MCF 10A (cell line): ENCODE results near the gene TFDP1. TPM values are rescaled to one million over a fixed set of nuclear protein-coding genes. Genes with fewer than 3 reads are reported as not detected.

Experiments used
- BruUV-seq: library from RNA; stranded (reverse); fragments of 400-500 nt; replicated peaks from 2 replicates; lab custom pipeline; 2021; lab: Mats Ljungman, UMichigan
- CTCF ChIA-PET: fragments of 300-600 bp; sonication (Branson Sonifier 250); formaldehyde crosslinking; extraction: SDS; loops from one replicate; lab custom pipeline; 2021; ENCODE audit warnings: antibody characterized with exemption, inconsistent platforms; lab: Yijun Ruan, JAX
- POLR2A ChIA-PET: fragments of 300-600, 350-650 bp; sonication (Branson Sonifier 250); formaldehyde crosslinking; extraction: SDS; loops from one replicate; lab custom pipeline; 2020; ENCODE audit warnings: antibody characterized with exemption, inconsistent platforms; lab: Yijun Ruan, JAX
- DNase-seq: peaks from one replicate; pipeline ENCODE4 v3.0.0-alpha.2; 2018; ENCODE audit not compliant: unreplicated experiment
- H3K27ac Mint-ChIP-seq: one replicate; pipeline ENCODE4 v1.8.0; 2022; ENCODE audit warnings: mild to moderate bottlenecking, low read depth, mixed read lengths; ENCODE audit not compliant: unreplicated experiment
- H3K27me3 Mint-ChIP-seq: one replicate; pipeline ENCODE4 v1.8.0; 2022; ENCODE audit warnings: mixed read lengths; ENCODE audit not compliant: insufficient read depth, unreplicated experiment
- H3K36me3 Mint-ChIP-seq: one replicate; pipeline ENCODE4 v1.8.0; 2022; ENCODE audit warnings: mild to moderate bottlenecking, moderate library complexity, mixed read lengths; ENCODE audit not compliant: insufficient read depth, unreplicated experiment
- H3K4me1 Mint-ChIP-seq: one replicate; pipeline ENCODE4 v1.8.0; 2022; ENCODE audit warnings: mixed read lengths; ENCODE audit not compliant: insufficient read depth, unreplicated experiment
- H3K4me3 Mint-ChIP-seq: one replicate; pipeline ENCODE4 v1.8.0; 2022; ENCODE audit warnings: mild to moderate bottlenecking, moderate library complexity, mixed read lengths; ENCODE audit not compliant: unreplicated experiment
- H3K9me3 Mint-ChIP-seq: one replicate; pipeline ENCODE4 v1.8.0; 2022; ENCODE audit warnings: mixed read lengths; ENCODE audit not compliant: unreplicated experiment
- CTCF ChIP-seq: fragments of 200-600 bp; IDR thresholded peaks from one replicate; pipeline ENCODE4 v1.8.0; 2022; ENCODE audit warnings: antibody characterized with exemption, mild to moderate bottlenecking; ENCODE audit not compliant: unreplicated experiment
- intact Hi-C: fragments of 100-400 bp; cut with micrococcal nuclease; formaldehyde crosslinking; loops from 2 replicates; pipeline ENCODE4 v1.14.1; 2022
- total RNA-seq: library from RNA; stranded (reverse); gene quantifications from 2 replicates; pipeline ENCODE4 v1.2.3, GENCODE V29; 2022

TFDP1 gene
- total RNA-seq, 1 experiment from 2014 or later = 100 TPM

GRCh38 chr13:113544071-113544891, 40.3 kb upstream of the TFDP1 start:
- ChIA-PET CTCF (interaction anchor here (1.1 kb wide), 1 partner anchor 18 kb away, joined by 4 read pairs; no protein-coding TSS in a partner anchor), POLR2A (no interaction called here)
- DNase-seq = no peak
- Mint-ChIP-seq H3K4me3 (no peak overlapping the region), H3K27ac (no peak overlapping the region), H3K9me3 (no peaks in the 10 kb centered on the region), H3K27me3 (no peaks in the 10 kb centered on the region), H3K4me1 (peaks cover 6% of the 10 kb centered on the region), H3K36me3 (peaks cover 40% of the 10 kb centered on the region)
- no peak for TF ChIP-seq CTCF
- no TSS peak for BruUV-seq
- intact Hi-C loops = no loop called here

GRCh38 chr13:113544896-113545295, 39.7 kb upstream of the TFDP1 start:
- no peak for DNase-seq
- TF ChIP-seq CTCF = no peak
- peak overlapping the region; percentile 61 for H3K27ac Mint-ChIP-seq
- H3K9me3 Mint-ChIP-seq = no peaks in the 10 kb centered on the region
- BruUV-seq = no TSS peak
- peaks cover 39% of the 10 kb centered on the region for H3K36me3 Mint-ChIP-seq
- H3K27me3 Mint-ChIP-seq = no peaks in the 10 kb centered on the region
- peaks cover 6% of the 10 kb centered on the region for H3K4me1 Mint-ChIP-seq
- intact Hi-C loops = no loop called here
- ChIA-PET CTCF (interaction anchor here (1.1 kb wide), 1 partner anchor 18 kb away, joined by 4 read pairs; no protein-coding TSS in a partner anchor), POLR2A (interaction anchor here (0.6 to 1.1 kb wide), 2 partner anchors 32 to 307 kb away, joined by 3 to 4 read pairs; no protein-coding TSS in a partner anchor)
- H3K4me3 Mint-ChIP-seq = no peak overlapping the region

GRCh38 chr13:113545455-113545930, 39.1 kb upstream of the TFDP1 start:
- TF ChIP-seq CTCF = no peak
- ChIA-PET CTCF (interaction anchor here (0.7 to 1.1 kb wide), 2 partner anchors 17 to 677 kb away, joined by 3 to 4 read pairs; no protein-coding TSS in a partner anchor), POLR2A (interaction anchor here (0.6 to 1.1 kb wide), 3 partner anchors 32 to 307 kb away, joined by 3 to 5 read pairs (median 4); no protein-coding TSS in a partner anchor)
- peak overlapping the region; percentile 61 for H3K27ac Mint-ChIP-seq
- no TSS peak for BruUV-seq
- peaks cover 37% of the 10 kb centered on the region for H3K36me3 Mint-ChIP-seq
- intact Hi-C loops = no loop called here
- peaks cover 6% of the 10 kb centered on the region for H3K4me1 Mint-ChIP-seq
- no peaks in the 10 kb centered on the region for H3K9me3 Mint-ChIP-seq
- H3K27me3 Mint-ChIP-seq = no peaks in the 10 kb centered on the region
- DNase-seq = no peak
- no peak overlapping the region for H3K4me3 Mint-ChIP-seq

- intact Hi-C loops = no loop called here
- Mint-ChIP-seq H3K36me3 (peaks cover 39% of the 10 kb centered on the region), H3K4me3 (no peak overlapping the region), H3K27ac (peak overlapping the region; percentile 61), H3K4me1 (peaks cover 6% of the 10 kb centered on the region), H3K27me3 (no peaks in the 10 kb centered on the region), H3K9me3 (no peaks in the 10 kb centered on the region)
- TF ChIP-seq CTCF = no peak
- no TSS peak for BruUV-seq
- no peak for DNase-seq
- CTCF ChIA-PET = interaction anchor here (0.6 to 0.7 kb wide), 3 partner anchors 11 to 791 kb away, joined by 3 to 4 read pairs (median 3); no protein-coding TSS in a partner anchor
- POLR2A ChIA-PET = interaction anchor here (0.8 to 1.1 kb wide), 2 partner anchors 31 to 54 kb away, joined by 4 to 5 read pairs; no protein-coding TSS in a partner anchor
Observed at GRCh38 chr13:113545931-113546516, 38.5 kb upstream of the TFDP1 start.
